HEK293 (cell line): ENCODE results near the gene TH.

Source experiments
- CTCF ChIP-seq: fragments of 450-650 bp; formaldehyde crosslinking; IDR thresholded peaks from 2 replicates; pipeline ENCODE4 v1.5.1; 2016; ENCODE audit warnings: missing biosample characterization, missing genetic modification characterization
- ZBTB49 ChIP-seq: fragments of 450-650 bp; formaldehyde crosslinking; IDR thresholded peaks from 2 replicates; pipeline ENCODE4 v1.5.1; 2016; ENCODE audit warnings: missing biosample characterization, missing genetic modification characterization, low read depth
- ZNF2 ChIP-seq: fragments of 450-650 bp; formaldehyde crosslinking; IDR thresholded peaks from 2 replicates; pipeline ENCODE4 v1.5.1; 2016; ENCODE audit warnings: missing biosample characterization, missing genetic modification characterization
- ZNF558 ChIP-seq: fragments of 450-650 bp; formaldehyde crosslinking; IDR thresholded peaks from 2 replicates; pipeline ENCODE4 v1.5.1; 2016; ENCODE audit warnings: missing biosample characterization, missing genetic modification characterization
- ZSCAN18 ChIP-seq: fragments of 450-650 bp; formaldehyde crosslinking; IDR thresholded peaks from 2 replicates; pipeline ENCODE4 v1.5.1; 2016; ENCODE audit warnings: missing biosample characterization, missing genetic modification characterization

GRCh38 chr11:2135018-2135569 is 36.5 kb downstream of the TH start:
- no peak for TF ChIP-seq CTCF (tag by site-specific recombination)
- no peak for TF ChIP-seq ZNF2 (tag by site-specific recombination)
- TF ChIP-seq ZBTB49, result no peak
- TF ChIP-seq ZNF558, result no peak
- TF ChIP-seq ZSCAN18 (tag by site-specific recombination), result no peak
